IMR-90 (cell line): ENCODE measurements around the gene SLC4A11. TPM values are rescaled to one million over a fixed set of nuclear protein-coding genes. Genes with fewer than 3 reads are reported as not detected.

Experiments
- ATAC-seq: fragments of 200-7000 bp; cut with Tn5 transposase; 2 replicates; pipeline ENCODE4 v1.9.1; 2020; ENCODE audit warnings: low read depth, mild to moderate bottlenecking, moderate library complexity
- BruUV-seq: library from RNA; stranded (reverse); fragments of 400-500 nt; replicated peaks from 2 replicates; lab custom pipeline; 2021; lab: Mats Ljungman, UMichigan
- CTCF ChIA-PET: fragments of 300-600 bp; formaldehyde crosslinking; extraction: SDS; loops from one replicate; lab custom pipeline; 2021; ENCODE audit warnings: antibody characterized with exemption; lab: Yijun Ruan, JAX
- POLR2A ChIA-PET: fragments of 300-600 bp; sonication (Branson Sonifier 250); formaldehyde crosslinking; loops from one replicate; lab custom pipeline; 2022; ENCODE audit warnings: antibody characterized with exemption; ENCODE audit not compliant: unreplicated experiment; lab: Charles Lee
- DNase-seq: peaks from one replicate; pipeline ENCODE4 v3.0.0; 2013
- H2AFZ ChIP-seq: replicated peaks from 2 replicates; pipeline ENCODE3; 2013; ENCODE audit warnings: low read length, mild to moderate bottlenecking; ENCODE audit not compliant: poor library complexity
- H2AK5ac ChIP-seq: 2 replicates; pipeline ENCODE4 v1.6.1; 2013; ENCODE audit warnings: low read depth, low read length, inconsistent platforms
- H2AK9ac ChIP-seq: replicated peaks from 2 replicates; pipeline ENCODE3; 2013; ENCODE audit warnings: mild to moderate bottlenecking, low read depth, low read length, moderate library complexity; ENCODE audit not compliant: poor library complexity
- H2BK120ac ChIP-seq: 2 replicates; pipeline ENCODE4 v1.6.1; 2013; ENCODE audit warnings: low read depth, low read length, inconsistent platforms
- H2BK15ac ChIP-seq: 3 replicates; pipeline ENCODE4 v1.6.1; 2013; ENCODE audit warnings: low read depth, low read length, inconsistent platforms
- H2BK20ac ChIP-seq: 2 replicates; pipeline ENCODE4 v1.6.1; 2013; ENCODE audit warnings: low read depth, mild to moderate bottlenecking, inconsistent platforms, low read length, moderate library complexity
- H2BK5ac ChIP-seq: 2 replicates; pipeline ENCODE4 v1.6.1; 2013; ENCODE audit warnings: mild to moderate bottlenecking, low read depth, low read length, inconsistent platforms; ENCODE audit not compliant: poor library complexity, severe bottlenecking
- H3K14ac ChIP-seq: replicated peaks from 2 replicates; pipeline ENCODE4 v1.6.1; 2013; ENCODE audit warnings: low read depth, low read length, inconsistent platforms
- H3K18ac ChIP-seq: 2 replicates; pipeline ENCODE4 v1.6.1; 2013; ENCODE audit warnings: low read depth, low read length, control low read depth
- H3K23ac ChIP-seq: 2 replicates; pipeline ENCODE4 v1.6.1; 2013; ENCODE audit warnings: low read depth, low read length, inconsistent platforms
- H3K27ac ChIP-seq: 2 replicates; pipeline ENCODE4 v1.5.1; 2013; ENCODE audit warnings: mild to moderate bottlenecking, control low read depth, low read length; ENCODE audit not compliant: insufficient read depth
- H3K27me3 ChIP-seq: 2 replicates; pipeline ENCODE4 v1.6.1; 2013; ENCODE audit warnings: low read length; ENCODE audit not compliant: control insufficient read depth, insufficient read depth
- H3K36me3 ChIP-seq: 2 replicates; pipeline ENCODE4 v1.6.1; 2013; ENCODE audit warnings: low read length, mixed read lengths; ENCODE audit not compliant: control insufficient read depth, insufficient read depth
- H3K4ac ChIP-seq: 2 replicates; pipeline ENCODE4 v1.6.1; 2013; ENCODE audit warnings: low read depth, low read length, inconsistent platforms
- H3K4me1 ChIP-seq: 2 replicates; pipeline ENCODE4 v1.6.1; 2013; ENCODE audit warnings: low read length, mixed read lengths; ENCODE audit not compliant: control insufficient read depth, insufficient read depth
- H3K4me2 ChIP-seq: 2 replicates; pipeline ENCODE4 v1.6.1; 2013; ENCODE audit warnings: low read depth, mild to moderate bottlenecking, control low read depth, low read length, moderate library complexity
- H3K4me3 ChIP-seq: 2 replicates; pipeline ENCODE4 v1.5.1; 2013; ENCODE audit warnings: low read depth, mild to moderate bottlenecking, control low read depth, low read length, moderate library complexity; ENCODE audit not compliant: insufficient read depth
- H3K56ac ChIP-seq: 2 replicates; pipeline ENCODE4 v1.6.1; 2013; ENCODE audit warnings: low read length, inconsistent platforms; ENCODE audit not compliant: insufficient read depth; ENCODE audit errors: extremely low read depth
- H3K79me1 ChIP-seq, 2 experiments: 2 replicates each; pipeline ENCODE4 v1.6.1; 2013; ENCODE audit warnings: low read length in 2 of 2, inconsistent platforms in 1 of 2, low read depth in 1 of 2
- H3K9ac ChIP-seq: 2 replicates; pipeline ENCODE4 v1.6.1; 2013; ENCODE audit warnings: low read depth, low read length, control low read depth
- H3K9me1 ChIP-seq: 2 replicates; pipeline ENCODE4 v1.6.1; 2013; ENCODE audit warnings: low read length, inconsistent platforms; ENCODE audit not compliant: insufficient read depth
- H3K9me3 ChIP-seq: 2 replicates; pipeline ENCODE4 v1.6.1; 2013; ENCODE audit warnings: low read length; ENCODE audit not compliant: control insufficient read depth, insufficient read depth
- H4K20me1 ChIP-seq: 2 replicates; pipeline ENCODE4 v1.6.1; 2013; ENCODE audit warnings: low read length, inconsistent platforms; ENCODE audit not compliant: insufficient read depth
- H4K5ac ChIP-seq: 2 replicates; pipeline ENCODE4 v1.6.1; 2013; ENCODE audit warnings: mild to moderate bottlenecking, low read depth, low read length, control low read depth
- H4K8ac ChIP-seq, 2 experiments: 2 replicates each; pipeline ENCODE4 v1.6.1; 2013; ENCODE audit warnings: low read depth in 2 of 2, low read length in 2 of 2, control low read depth in 1 of 2, inconsistent platforms in 1 of 2
- H4K91ac ChIP-seq: 2 replicates; pipeline ENCODE4 v1.6.1; 2013; ENCODE audit warnings: low read depth, low read length, inconsistent platforms; ENCODE audit not compliant: insufficient read depth
- BHLHE40 ChIP-seq: fragments of 150-350 bp; IDR thresholded peaks from 2 replicates; pipeline ENCODE4 v1.6.1; 2016; ENCODE audit warnings: mild to moderate bottlenecking, low read depth, low read length
- CEBPB ChIP-seq: IDR thresholded peaks from 2 replicates; pipeline ENCODE4 v1.6.1; 2012; ENCODE audit warnings: low read depth, low read length, improper control_type of control experiment
- CHD1 ChIP-seq: IDR thresholded peaks from 2 replicates; pipeline ENCODE4 v1.6.1; 2012; ENCODE audit warnings: low read depth, low read length, improper control_type of control experiment
- CTCF ChIP-seq: conservative IDR thresholded peaks from 2 replicates; pipeline ENCODE4 v1.5.1; 2012; ENCODE audit warnings: mild to moderate bottlenecking, low read depth, low read length, improper control_type of control experiment
- ELK1 ChIP-seq: fragments of 150-350 bp; IDR thresholded peaks from 2 replicates; pipeline ENCODE4 v1.6.1; 2016; ENCODE audit warnings: low read depth, mild to moderate bottlenecking, low read length, moderate library complexity, borderline replicate concordance
- FOS ChIP-seq: fragments of 150-350 bp; IDR thresholded peaks from 2 replicates; pipeline ENCODE4 v1.6.1; 2016; ENCODE audit warnings: low read depth, low read length
- MAFK ChIP-seq: IDR thresholded peaks from 2 replicates; pipeline ENCODE4 v1.6.1; 2012; ENCODE audit warnings: low read depth, low read length, improper control_type of control experiment
- MAZ ChIP-seq: IDR thresholded peaks from 2 replicates; pipeline ENCODE4 v1.6.1; 2012; ENCODE audit warnings: low read depth, mild to moderate bottlenecking, low read length, improper control_type of control experiment, moderate library complexity, borderline replicate concordance
- MXI1 ChIP-seq: IDR thresholded peaks from 2 replicates; pipeline ENCODE4 v1.6.1; 2012; ENCODE audit warnings: low read depth, mild to moderate bottlenecking, low read length, moderate library complexity, borderline replicate concordance
- NFE2L2 ChIP-seq: fragments of 150-350 bp; IDR thresholded peaks from 2 replicates; pipeline ENCODE4 v1.6.1; 2016; ENCODE audit warnings: low read depth, mild to moderate bottlenecking, low read length
- POLR2A ChIP-seq: IDR thresholded peaks from 2 replicates; pipeline ENCODE4 v1.6.1; 2012; ENCODE audit warnings: mild to moderate bottlenecking, low read depth, low read length
- RAD21 ChIP-seq: IDR thresholded peaks from 2 replicates; pipeline ENCODE4 v1.6.1; 2012; ENCODE audit warnings: low read length, improper control_type of control experiment
- RCOR1 ChIP-seq: IDR thresholded peaks from 2 replicates; pipeline ENCODE4 v1.6.1; 2012; ENCODE audit warnings: mild to moderate bottlenecking, low read length, improper control_type of control experiment; ENCODE audit not compliant: insufficient replicate concordance
- RFX5 ChIP-seq: IDR thresholded peaks from 2 replicates; pipeline ENCODE4 v1.8.0; 2012; ENCODE audit warnings: low read depth, mild to moderate bottlenecking, low read length, moderate library complexity
- SMC3 ChIP-seq: fragments of 150-350 bp; IDR thresholded peaks from 2 replicates; pipeline ENCODE4 v1.6.1; 2016; ENCODE audit warnings: low read depth, mild to moderate bottlenecking, antibody characterized with exemption, low read length, moderate library complexity
- USF2 ChIP-seq: fragments of 150-350 bp; IDR thresholded peaks from 2 replicates; pipeline ENCODE4 v1.6.1; 2017; ENCODE audit warnings: mild to moderate bottlenecking, antibody characterized with exemption, low read length, low read depth
- WGBS, 2 experiments: methylation state at CpG; one replicate each; pipeline versions ENCODE4 v1.1.5 to v1.1.7; 2013; ENCODE audit warnings: missing lambda C conversion rate in 2 of 2; ENCODE audit not compliant: insufficient read length in 1 of 2; ENCODE audit errors: extremely low coverage in 2 of 2; 5-methylcytosine and 5-hydroxymethylcytosine counted together
- dilution Hi-C: fragments of 300-500 bp; cut with HindIII; formaldehyde crosslinking; loops from one replicate; pipeline ENCODE4 v1.14.3; 2018; ENCODE audit warnings: low sequenced_read_pairs; ENCODE audit not compliant: unreplicated experiment
- in situ Hi-C: fragments of 300-500 bp; cut with MboI; formaldehyde crosslinking; loops from 3 replicates; pipeline ENCODE4 v1.14.3; 2019; ENCODE audit warnings: low sequenced_read_pairs, inconsistent platforms, mixed read lengths
- intact Hi-C: fragments of 100-400 bp; cut with micrococcal nuclease; formaldehyde crosslinking; loops from 2 replicates; pipeline ENCODE4 v1.10.0; 2022
- polyA plus RNA-seq, 3 experiments: library from polyadenylated mRNA; depleted of rRNA; stranded (reverse); fragments of >200 nt; gene quantifications; 2 replicates each; pipeline ENCODE4 v1.2.3, GENCODE V29; 2012; ENCODE audit warnings: low replicate concordance in 1 of 3
- total RNA-seq: library from RNA; depleted of rRNA; stranded (reverse); fragments of >200 nt; gene quantifications from 2 replicates; pipeline ENCODE4 v1.2.3, GENCODE V29; 2012

The SLC4A11 gene
- total and polyA plus RNA-seq, 2 of the 4 experiments (the other 2 are of a cell fraction) = 0.36 to 0.79 TPM

- H3K27ac ChIP-seq = peak overlapping the region; percentile 92
- H3K4me3 ChIP-seq = peak overlapping the region; percentile 86
- peak overlapping the region; percentile 99 for H3K14ac ChIP-seq
- dilution Hi-C loops (no loop called here), in situ Hi-C loops (no loop called here), intact Hi-C loops (loop anchor here (10.0 kb wide), 1 partner anchor 265 kb away; the partner anchor contains the start of gene ATRN)
- H3K23ac ChIP-seq = peak overlapping the region; percentile 92
- H4K91ac ChIP-seq = peak overlapping the region; percentile 96
- H2BK120ac ChIP-seq = peak overlapping the region; percentile 4; the same call in 1 of the 2 replicates
- H3K36me3 ChIP-seq = peaks cover 10% of the 10 kb centered on the region
- H4K20me1 ChIP-seq = no peaks in the 10 kb centered on the region
- H3K4me2 ChIP-seq = peak overlapping the region; percentile 97
- no TSS peak for BruUV-seq
- no peak for TF ChIP-seq RCOR1
- no peak for TF ChIP-seq BHLHE40
- TF ChIP-seq NFE2L2 = no peak
- TF ChIP-seq CEBPB = no peak
- no peak for TF ChIP-seq RFX5
- no peak for TF ChIP-seq MXI1
- no peak for TF ChIP-seq POLR2A
- TF ChIP-seq MAFK = no peak
- TF ChIP-seq MAZ = no peak
- no peak for TF ChIP-seq FOS
- TF ChIP-seq RAD21 = no peak
- no peak for TF ChIP-seq USF2
- no peak for TF ChIP-seq CHD1
- no peak for TF ChIP-seq ELK1
- TF ChIP-seq CTCF = no peak
- TF ChIP-seq SMC3 = no peak
- H3K56ac ChIP-seq = peak overlapping the region; percentile 69
- CTCF ChIA-PET = interaction anchor here (1.5 kb wide), 1 partner anchor 9 kb away, joined by 5 read pairs; no protein-coding TSS in a partner anchor
- H3K18ac ChIP-seq = no peak overlapping the region
- peak overlapping the region; percentile 100 for H2AFZ ChIP-seq
- H2BK20ac ChIP-seq = no peak overlapping the region
- H4K8ac ChIP-seq = peak overlapping the region; percentile 99 to 100
- peak overlapping the region; percentile 90 for H2BK5ac ChIP-seq
- H2AK5ac ChIP-seq = peak overlapping the region; percentile 72
- peak overlapping the region; percentile 99 for H2AK9ac ChIP-seq
- no peaks in the 10 kb centered on the region for H3K27me3 ChIP-seq
- H3K79me1 ChIP-seq = peaks cover 20 to 69% of the 10 kb centered on the region in 2 experiments; a peak in 3 of 4 replicates
- no peaks in the 10 kb centered on the region for H3K9me3 ChIP-seq
- peak overlapping the region; percentile 99 for H3K4ac ChIP-seq
- 0% methylated on average over 6 of the region's 10 CpGs; no CpG with 5 or more reads in 1 of the 2 experiments for WGBS, 2 experiments
- POLR2A ChIA-PET = interaction anchor here (0.6 kb wide), 1 partner anchor 286 kb away, joined by 3 read pairs; no protein-coding TSS in a partner anchor
- H2BK15ac ChIP-seq = no peak overlapping the region
- ATAC-seq = peak; percentile 59
- DNase-seq = peak; percentile 18
- peaks cover 5% of the 10 kb centered on the region for H3K4me1 ChIP-seq
- peaks cover 15% of the 10 kb centered on the region for H3K9me1 ChIP-seq
- H3K9ac ChIP-seq = peak overlapping the region; percentile 94
- peak overlapping the region; percentile 89 for H4K5ac ChIP-seq
These were observed 29.1 kb downstream of the SLC4A11 start for GRCh38 chr20:3209946-3210317.
